Sigmoid colon (tissue), 7 donors: Measurements from ENCODE around the gene FMN2. TPM values are rescaled to one million over a fixed set of nuclear protein-coding genes. Genes with fewer than 3 reads are reported as not detected.

Experiments
- DNase-seq: peaks from one replicate; pipeline ENCODE4 v3.0.0-alpha.2; 2019
- H3K27ac ChIP-seq, 4 donors: fragments of 200-600 bp; sonication (generic); one replicate each; pipeline ENCODE4 v1.5.1; 2016 to 2019; ENCODE audit warnings: mild to moderate bottlenecking in 1 of 4
- H3K27me3 ChIP-seq, 3 donors: fragments of 200-600 bp; sonication (generic); one replicate each; pipeline ENCODE4 v1.5.1; 2019; ENCODE audit warnings: mild to moderate bottlenecking in 1 of 3
- H3K36me3 ChIP-seq, 4 donors: fragments of 200-600 bp; sonication (generic); one replicate each; pipeline ENCODE4 v1.5.1; 2016 to 2019
- H3K4me1 ChIP-seq, 4 donors: fragments of 200-600 bp; sonication (generic); one replicate each; pipeline ENCODE4 v1.5.1; 2017 to 2019
- H3K4me3 ChIP-seq, 4 donors: fragments of 200-600 bp; sonication (generic); one replicate each; pipeline ENCODE4 v1.5.1; 2017 to 2019; ENCODE audit warnings: mild to moderate bottlenecking in 2 of 4, moderate library complexity in 1 of 4
- H3K9me3 ChIP-seq, 4 donors: fragments of 200-600 bp in 3 of 4; sonication (generic) in 3 of 4; one replicate each; pipeline versions ENCODE4 v1.5.1 to v1.6.1; 2013 to 2019
- EP300 ChIP-seq, 4 donors: sonication (generic); formaldehyde crosslinking; IDR thresholded peaks; one replicate each; pipeline ENCODE4 v1.6.1; 2017; ENCODE audit warnings: antibody characterized with exemption in 4 of 4
- POLR2A ChIP-seq, 2 donors: fragments of 450-650 bp; IDR thresholded peaks; one replicate each; pipeline ENCODE4 v1.6.1; 2016; ENCODE audit warnings: antibody characterized with exemption in 2 of 2, mild to moderate bottlenecking in 2 of 2, moderate library complexity in 2 of 2
- POLR2AphosphoS5 ChIP-seq, 4 donors: sonication (generic); formaldehyde crosslinking; IDR thresholded peaks; one replicate each; pipeline ENCODE4 v1.6.1; 2017; ENCODE audit warnings: antibody characterized with exemption in 4 of 4
- WGBS, 2 donors: extraction: QIAGEN DNeasy Blood & Tissue Kit; methylation state at CpG; one replicate each; pipeline ENCODE4 v1.1.7; 2013; 5-methylcytosine and 5-hydroxymethylcytosine counted together
- intact Hi-C: fragments of 100-400 bp; cut with DNase I; formaldehyde crosslinking; loops from one replicate; pipeline ENCODE4 v1.15.1; 2023
- polyA plus RNA-seq, 3 donors: library from polyadenylated mRNA; stranded (reverse); fragments of 200-250 nt; gene quantifications; one replicate each; pipeline ENCODE4 v1.2.3, GENCODE V29; 2013
- total RNA-seq, 4 donors: library from RNA; depleted of rRNA; stranded (reverse); fragments of >200 nt; gene quantifications; one replicate each; pipeline ENCODE4 v1.1.0, GENCODE V29; 2016
- TF ChIP-seq, protein P1 (sequence below), 4 experiments: fragments of 450-650 bp in 3 of 4; fragments of 200-600 bp in 1 of 4; IDR thresholded peaks; one replicate each; pipeline ENCODE4 v1.5.1; 2016 to 2019; ENCODE audit warnings: antibody characterized with exemption in 4 of 4, mild to moderate bottlenecking in 3 of 4, moderate library complexity in 2 of 4
- donor health status: healthy with polysubstance abuse.
- donor health status: Bipolar disorder and iron deficiency.
- donor health status: healthy.

FMN2 gene
- total and polyA plus RNA-seq, 7 donors, result 1.5 to 16.9 (median 10.3) TPM

DNA sequence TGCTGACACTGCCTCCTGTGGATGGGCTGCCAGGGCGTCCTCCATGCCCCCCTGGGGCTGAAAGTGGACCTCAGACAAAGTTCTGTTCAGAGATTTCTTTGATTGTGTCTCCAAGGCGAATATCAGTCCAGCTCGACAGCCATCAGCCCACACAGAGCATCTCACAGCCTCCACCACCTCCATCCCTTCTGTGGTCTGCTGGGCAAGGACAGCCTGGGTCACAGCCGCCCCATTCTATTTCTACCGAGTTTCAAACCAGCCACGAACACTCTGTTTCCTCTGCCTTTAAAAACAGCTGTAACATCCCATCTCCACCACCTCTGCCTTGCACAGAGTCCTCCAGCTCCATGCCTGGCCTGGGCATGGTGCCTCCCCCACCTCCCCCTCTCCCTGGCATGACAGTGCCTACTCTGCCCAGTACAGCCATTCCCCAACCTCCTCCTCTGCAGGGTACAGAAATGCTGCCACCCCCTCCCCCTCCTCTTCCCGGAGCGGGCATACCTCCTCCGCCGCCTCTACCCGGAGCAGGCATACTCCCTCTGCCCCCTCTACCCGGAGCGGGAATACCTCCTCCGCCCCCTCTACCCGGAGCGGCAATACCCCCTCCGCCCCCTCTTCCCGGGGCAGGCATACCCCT lies 115.5 kb downstream of the FMN2 start:
- Histone ChIP-seq H3K4me3 (no peak overlapping the region), H3K9me3 (no peaks in the 10 kb centered on the region), H3K36me3 (peaks cover 0 to 3% (median 0%) of the 10 kb centered on the region in 4 donors), H3K27me3 (no peaks in the 10 kb centered on the region), H3K27ac (no peak overlapping the region), H3K4me1 (peaks cover 0 to 8% (median 2%) of the 10 kb centered on the region in 4 donors)
- WGBS, 2 donors, result 95% methylated on average over 18 of the region's 18 CpGs
- no peak for TF ChIP-seq POLR2AphosphoS5 (IDR thresholded peaks at IDR 0.05)
- TF ChIP-seq POLR2A (IDR thresholded peaks at IDR 0.05), result no peak
- TF ChIP-seq, protein P1, sequence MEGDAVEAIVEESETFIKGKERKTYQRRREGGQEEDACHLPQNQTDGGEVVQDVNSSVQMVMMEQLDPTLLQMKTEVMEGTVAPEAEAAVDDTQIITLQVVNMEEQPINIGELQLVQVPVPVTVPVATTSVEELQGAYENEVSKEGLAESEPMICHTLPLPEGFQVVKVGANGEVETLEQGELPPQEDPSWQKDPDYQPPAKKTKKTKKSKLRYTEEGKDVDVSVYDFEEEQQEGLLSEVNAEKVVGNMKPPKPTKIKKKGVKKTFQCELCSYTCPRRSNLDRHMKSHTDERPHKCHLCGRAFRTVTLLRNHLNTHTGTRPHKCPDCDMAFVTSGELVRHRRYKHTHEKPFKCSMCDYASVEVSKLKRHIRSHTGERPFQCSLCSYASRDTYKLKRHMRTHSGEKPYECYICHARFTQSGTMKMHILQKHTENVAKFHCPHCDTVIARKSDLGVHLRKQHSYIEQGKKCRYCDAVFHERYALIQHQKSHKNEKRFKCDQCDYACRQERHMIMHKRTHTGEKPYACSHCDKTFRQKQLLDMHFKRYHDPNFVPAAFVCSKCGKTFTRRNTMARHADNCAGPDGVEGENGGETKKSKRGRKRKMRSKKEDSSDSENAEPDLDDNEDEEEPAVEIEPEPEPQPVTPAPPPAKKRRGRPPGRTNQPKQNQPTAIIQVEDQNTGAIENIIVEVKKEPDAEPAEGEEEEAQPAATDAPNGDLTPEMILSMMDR (IDR thresholded peaks at IDR 0.05), result no peak
- no peak for TF ChIP-seq EP300 (IDR thresholded peaks at IDR 0.05)
- DNase-seq, result no peak
- intact Hi-C loops, result no loop called here

DNA sequence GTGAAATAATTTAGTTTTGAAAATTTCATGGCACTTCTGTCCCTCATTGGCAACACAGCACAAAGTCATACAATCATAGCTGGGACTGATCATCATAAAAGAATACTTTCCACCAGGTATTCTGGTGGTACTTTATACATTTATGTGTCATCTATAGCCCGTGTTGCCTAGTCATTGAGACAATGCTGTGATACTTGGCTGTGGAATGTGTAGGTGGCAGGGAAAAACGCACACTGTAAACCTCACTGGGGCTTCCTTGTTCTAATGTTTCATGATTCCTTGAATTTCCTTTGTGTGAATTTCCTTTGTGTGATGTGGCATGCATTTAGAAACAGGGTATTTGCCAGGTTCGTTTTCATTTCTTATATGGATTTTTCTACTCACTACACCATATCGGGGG lies 118.3 kb downstream of the FMN2 start:
- DNase-seq, result no peak
- intact Hi-C loops, result no loop called here
- Histone ChIP-seq H3K27me3 (no peaks in the 10 kb centered on the region), H3K27ac (no peak overlapping the region), H3K4me1 (peaks cover 0 to 26% (median 10%) of the 10 kb centered on the region in 4 donors), H3K36me3 (peaks cover 0 to 3% (median 0%) of the 10 kb centered on the region in 4 donors), H3K4me3 (no peak overlapping the region), H3K9me3 (no peaks in the 10 kb centered on the region)
- WGBS, 2 donors, result 85 to 88% methylated on average over 4 of the region's 4 CpGs
- TF ChIP-seq POLR2AphosphoS5 (IDR thresholded peaks at IDR 0.05) (no peak), EP300 (IDR thresholded peaks at IDR 0.05) (no peak), POLR2A (IDR thresholded peaks at IDR 0.05) (no peak)
- TF ChIP-seq, protein P1 (IDR thresholded peaks at IDR 0.05), result no peak

DNA sequence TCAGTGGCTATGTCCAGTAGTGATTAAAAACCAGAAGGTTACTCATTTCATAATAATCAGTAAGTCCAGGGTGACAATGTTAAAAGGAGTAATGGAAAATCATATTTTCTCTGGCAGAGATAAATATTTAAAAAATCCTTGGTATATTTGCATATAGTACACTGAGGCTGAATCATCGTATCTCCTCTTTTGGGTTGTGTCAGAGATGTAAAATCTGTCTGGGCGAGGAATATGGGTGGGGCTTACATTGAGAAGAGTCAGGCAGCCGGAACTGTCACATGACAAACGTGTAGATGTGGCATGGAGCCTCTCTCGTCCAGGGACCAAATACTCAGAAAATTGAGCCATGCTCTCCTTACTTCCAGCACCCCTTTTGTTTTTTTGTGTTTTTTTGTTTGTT lies 120.9 kb downstream of the FMN2 start:
- no peak overlapping the region for H3K4me3 ChIP-seq
- WGBS, 2 donors, result 82 to 92% methylated on average over 5 of the region's 5 CpGs
- DNase-seq, result no peak
- peaks cover 0 to 26% (median 10%) of the 10 kb centered on the region in 4 donors for H3K4me1 ChIP-seq
- no peaks in the 10 kb centered on the region for H3K36me3 ChIP-seq
- H3K27me3 ChIP-seq, result no peaks in the 10 kb centered on the region
- TF ChIP-seq, protein P1 (IDR thresholded peaks at IDR 0.05), result no peak
- no peak for TF ChIP-seq POLR2AphosphoS5 (IDR thresholded peaks at IDR 0.05)
- no peak for TF ChIP-seq POLR2A (IDR thresholded peaks at IDR 0.05)
- TF ChIP-seq EP300 (IDR thresholded peaks at IDR 0.05), result no peak
- no peaks in the 10 kb centered on the region for H3K9me3 ChIP-seq
- H3K27ac ChIP-seq, result no peak overlapping the region
- intact Hi-C loops, result no loop called here

DNA sequence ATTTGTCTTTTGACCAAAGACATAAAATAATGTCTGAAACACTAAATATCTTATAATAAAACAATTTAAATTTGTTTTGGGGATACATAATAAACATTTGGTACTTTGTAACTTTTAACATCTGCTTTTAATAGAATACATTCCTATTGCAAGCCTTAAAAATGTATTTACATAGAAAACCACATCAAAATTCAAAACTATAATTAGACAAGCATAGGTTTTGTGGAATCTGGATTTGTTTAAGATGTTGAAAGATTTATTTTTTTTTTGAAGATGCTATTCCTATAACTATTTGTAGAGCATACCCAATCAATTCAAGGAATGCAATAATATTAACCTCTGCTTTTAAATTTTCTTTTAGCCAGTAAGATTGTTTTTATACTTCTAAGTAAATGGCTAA lies 125.7 kb downstream of the FMN2 start:
- Histone ChIP-seq H3K27me3 (no peaks in the 10 kb centered on the region), H3K4me1 (peaks cover 0 to 18% (median 7%) of the 10 kb centered on the region in 4 donors), H3K4me3 (no peak overlapping the region), H3K9me3 (no peaks in the 10 kb centered on the region), H3K27ac (no peak overlapping the region), H3K36me3 (no peaks in the 10 kb centered on the region)
- intact Hi-C loops, result no loop called here
- no peak for DNase-seq
- no peak for TF ChIP-seq EP300 (IDR thresholded peaks at IDR 0.05)
- TF ChIP-seq, protein P1 (IDR thresholded peaks at IDR 0.05), result no peak
- no peak for TF ChIP-seq POLR2A (IDR thresholded peaks at IDR 0.05)
- no peak for TF ChIP-seq POLR2AphosphoS5 (IDR thresholded peaks at IDR 0.05)

DNA sequence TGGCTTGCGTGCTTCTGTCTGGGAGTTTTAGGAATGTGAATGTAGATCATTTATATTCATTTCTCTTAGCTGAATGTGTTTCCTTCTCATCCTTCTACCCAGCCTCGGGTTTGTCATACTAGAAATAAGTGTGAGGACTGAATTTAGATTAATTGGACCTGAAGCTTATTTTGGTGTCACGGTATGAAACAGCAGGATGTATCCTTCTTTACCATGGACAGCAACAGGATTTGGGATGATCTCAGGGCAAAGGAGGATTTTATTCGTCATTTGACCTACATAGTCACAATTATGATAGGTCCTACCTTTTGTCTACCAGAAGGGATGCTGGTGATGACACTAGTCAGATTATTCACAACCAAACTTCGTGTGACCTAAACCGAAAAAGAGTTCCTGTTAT lies 127.4 kb downstream of the FMN2 start:
- no peak for TF ChIP-seq EP300 (IDR thresholded peaks at IDR 0.05)
- TF ChIP-seq, protein P1 (IDR thresholded peaks at IDR 0.05), result no peak
- TF ChIP-seq POLR2A (IDR thresholded peaks at IDR 0.05), result no peak
- no peak for TF ChIP-seq POLR2AphosphoS5 (IDR thresholded peaks at IDR 0.05)
- Histone ChIP-seq H3K4me1 (peaks cover 0 to 1% (median 0%) of the 10 kb centered on the region in 4 donors), H3K36me3 (no peaks in the 10 kb centered on the region), H3K9me3 (no peaks in the 10 kb centered on the region), H3K27ac (no peak overlapping the region), H3K27me3 (no peaks in the 10 kb centered on the region), H3K4me3 (no peak overlapping the region)
- intact Hi-C loops, result no loop called here
- no peak for DNase-seq
- 63 to 78% methylated on average over 6 of the region's 6 CpGs for WGBS, 2 donors
